Breast epithelium (tissue), 4 donors: ENCODE results near the gene PDE4C. TPM values are rescaled to one million over a fixed set of nuclear protein-coding genes. Genes with fewer than 3 reads are reported as not detected.

Experiments
- DNase-seq, 2 donors: peaks; one replicate each; pipeline ENCODE4 v3.0.0-alpha.2; 2019; ENCODE audit warnings: low spot score in 2 of 2
- H3K27ac ChIP-seq, 2 donors: fragments of 200-600 bp; sonication (generic) in 1 of 2; one replicate each; pipeline ENCODE4 v1.5.1; 2016 to 2019; ENCODE audit warnings: mild to moderate bottlenecking in 1 of 2
- H3K27me3 ChIP-seq, 2 donors: fragments of 200-600 bp; sonication (generic) in 1 of 2; one replicate each; pipeline versions ENCODE4 v1.5.1 to v1.6.0; 2017 to 2019; ENCODE audit warnings: control low read depth in 1 of 2, mild to moderate bottlenecking in 1 of 2
- H3K36me3 ChIP-seq: fragments of 200-600 bp; one replicate; pipeline ENCODE4 v1.5.1; 2019
- H3K4me1 ChIP-seq, 2 donors: fragments of 200-600 bp; sonication (generic); one replicate each; pipeline ENCODE4 v1.5.1; 2016 to 2019; ENCODE audit warnings: control low read depth in 1 of 2
- H3K4me3 ChIP-seq, 3 donors: fragments of 200-600 bp; sonication (generic); 1 replicate in 2 of 3; 2 replicates in 1 of 3; pipeline ENCODE4 v1.5.1; 2016 to 2019; ENCODE audit warnings: mild to moderate bottlenecking in 3 of 3, moderate library complexity in 2 of 3
- H3K9me3 ChIP-seq, 2 donors: fragments of 200-600 bp; sonication (generic) in 1 of 2; one replicate each; pipeline ENCODE4 v1.5.1; 2016 to 2019; ENCODE audit warnings: control low read depth in 1 of 2
- POLR2A ChIP-seq: fragments of 450-650 bp; IDR thresholded peaks from one replicate; pipeline ENCODE4 v1.6.1; 2016; ENCODE audit warnings: antibody characterized with exemption, mild to moderate bottlenecking, moderate library complexity
- POLR2AphosphoS5 ChIP-seq, 3 donors: sonication (generic); formaldehyde crosslinking; IDR thresholded peaks; one replicate each; pipeline ENCODE4 v1.6.1; 2017; ENCODE audit warnings: antibody characterized with exemption in 3 of 3
- intact Hi-C: fragments of 100-400 bp; cut with DNase I; formaldehyde crosslinking; loops from one replicate; pipeline ENCODE4 v1.15.1; 2023; ENCODE audit warnings: low total_unique reads
- total RNA-seq, 3 donors: library from RNA; depleted of rRNA; stranded (reverse); fragments of >200 nt; gene quantifications; one replicate each; pipeline ENCODE4 v1.1.0, GENCODE V29; 2016
- TF ChIP-seq, protein P1 (sequence below), 3 donors: fragments of 450-650 bp; IDR thresholded peaks; one replicate each; pipeline ENCODE4 v1.5.1; 2016 to 2017; ENCODE audit warnings: antibody characterized with exemption in 3 of 3, mild to moderate bottlenecking in 3 of 3, moderate library complexity in 3 of 3

PDE4C gene
- total RNA-seq, 3 donors from 2014 or later: 0.33 to 1.3 TPM; not detected in 1

DNA sequence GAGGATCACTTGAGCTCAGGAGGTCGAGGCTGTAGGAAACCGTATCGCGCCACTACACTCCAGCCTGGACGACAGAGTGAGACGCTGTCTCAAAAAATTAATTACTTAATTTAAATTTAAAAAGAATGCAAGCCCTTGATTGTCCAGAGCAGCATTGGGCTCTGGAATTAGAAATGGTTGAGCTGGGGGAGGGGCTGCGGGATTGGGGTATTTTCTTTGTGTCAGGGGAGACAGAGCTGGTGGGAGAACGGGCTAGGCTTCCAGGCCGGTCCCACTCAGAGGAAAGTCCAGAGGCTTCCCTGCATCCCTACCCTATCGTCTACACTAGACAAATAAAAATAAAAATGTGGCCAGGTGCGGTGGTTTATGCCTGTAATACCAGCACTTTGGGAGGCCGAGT lies 20.2 kb downstream of the PDE4C start:
- H3K36me3 ChIP-seq: no peaks in the 10 kb centered on the region
- peak overlapping the region in 1 of 3 donors; percentile 77 for H3K4me3 ChIP-seq
- TF ChIP-seq POLR2A (no peak), POLR2AphosphoS5 (IDR thresholded peaks at IDR 0.05) (no peak)
- TF ChIP-seq, protein P1, sequence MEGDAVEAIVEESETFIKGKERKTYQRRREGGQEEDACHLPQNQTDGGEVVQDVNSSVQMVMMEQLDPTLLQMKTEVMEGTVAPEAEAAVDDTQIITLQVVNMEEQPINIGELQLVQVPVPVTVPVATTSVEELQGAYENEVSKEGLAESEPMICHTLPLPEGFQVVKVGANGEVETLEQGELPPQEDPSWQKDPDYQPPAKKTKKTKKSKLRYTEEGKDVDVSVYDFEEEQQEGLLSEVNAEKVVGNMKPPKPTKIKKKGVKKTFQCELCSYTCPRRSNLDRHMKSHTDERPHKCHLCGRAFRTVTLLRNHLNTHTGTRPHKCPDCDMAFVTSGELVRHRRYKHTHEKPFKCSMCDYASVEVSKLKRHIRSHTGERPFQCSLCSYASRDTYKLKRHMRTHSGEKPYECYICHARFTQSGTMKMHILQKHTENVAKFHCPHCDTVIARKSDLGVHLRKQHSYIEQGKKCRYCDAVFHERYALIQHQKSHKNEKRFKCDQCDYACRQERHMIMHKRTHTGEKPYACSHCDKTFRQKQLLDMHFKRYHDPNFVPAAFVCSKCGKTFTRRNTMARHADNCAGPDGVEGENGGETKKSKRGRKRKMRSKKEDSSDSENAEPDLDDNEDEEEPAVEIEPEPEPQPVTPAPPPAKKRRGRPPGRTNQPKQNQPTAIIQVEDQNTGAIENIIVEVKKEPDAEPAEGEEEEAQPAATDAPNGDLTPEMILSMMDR (IDR thresholded peaks at IDR 0.05): no peak
- peak overlapping the region in 1 of 2 donors; percentile 99 for H3K27ac ChIP-seq
- no peaks in the 10 kb centered on the region for H3K9me3 ChIP-seq
- peaks cover 0 to 17% of the 10 kb centered on the region in 2 donors for H3K4me1 ChIP-seq
- DNase-seq: no peak
- H3K27me3 ChIP-seq: no peaks in the 10 kb centered on the region
- intact Hi-C loops: no loop called here

DNA sequence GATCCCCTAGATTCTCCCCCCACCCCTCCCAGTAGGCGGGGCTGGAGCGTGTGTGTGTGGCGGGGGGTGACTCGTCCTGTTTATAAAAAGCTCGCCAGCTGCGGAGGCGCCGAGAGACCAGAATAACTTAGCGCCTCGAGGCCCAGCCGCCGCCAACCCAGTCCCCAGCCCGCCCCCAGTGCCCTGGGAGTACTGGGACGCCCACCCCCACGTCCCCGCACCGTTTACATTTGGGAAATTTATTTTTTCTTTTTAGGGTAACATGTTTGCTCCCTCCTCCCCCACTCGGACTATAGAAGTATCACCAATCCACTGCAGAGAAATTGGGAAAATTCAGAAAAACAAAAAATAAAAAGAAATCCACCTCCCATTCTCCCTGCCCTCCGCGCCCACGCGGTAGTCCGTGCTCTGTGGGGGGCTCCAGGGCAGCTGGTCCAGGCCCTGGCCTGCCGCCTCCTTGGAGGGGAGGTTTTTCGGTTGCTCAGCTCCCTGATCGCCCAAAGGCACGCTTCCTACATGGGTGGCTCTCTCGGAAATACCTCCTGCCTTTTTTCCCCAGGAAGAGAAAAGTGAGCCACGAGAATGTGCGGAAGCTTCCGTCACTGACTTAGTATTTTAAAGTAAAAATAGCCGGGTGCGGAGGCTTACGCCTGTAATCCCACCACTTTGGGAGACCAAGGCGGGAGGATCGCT lies 20.9 kb downstream of the PDE4C start:
- peak; percentile 75 to 85 for DNase-seq
- Histone ChIP-seq H3K27ac (peak overlapping the region; percentile 96 to 99), H3K4me1 (peaks cover 0 to 17% of the 10 kb centered on the region in 2 donors), H3K4me3 (peak overlapping the region; percentile 55 to 77 (median 74)), H3K9me3 (no peaks in the 10 kb centered on the region), H3K36me3 (no peaks in the 10 kb centered on the region), H3K27me3 (no peaks in the 10 kb centered on the region)
- intact Hi-C loops: no loop called here
- TF ChIP-seq POLR2A: no peak
- TF ChIP-seq POLR2AphosphoS5 (IDR thresholded peaks at IDR 0.05): peak in 1 of 3 donors; percentile 12
- TF ChIP-seq, protein P1 (IDR thresholded peaks at IDR 0.05): no peak

DNA sequence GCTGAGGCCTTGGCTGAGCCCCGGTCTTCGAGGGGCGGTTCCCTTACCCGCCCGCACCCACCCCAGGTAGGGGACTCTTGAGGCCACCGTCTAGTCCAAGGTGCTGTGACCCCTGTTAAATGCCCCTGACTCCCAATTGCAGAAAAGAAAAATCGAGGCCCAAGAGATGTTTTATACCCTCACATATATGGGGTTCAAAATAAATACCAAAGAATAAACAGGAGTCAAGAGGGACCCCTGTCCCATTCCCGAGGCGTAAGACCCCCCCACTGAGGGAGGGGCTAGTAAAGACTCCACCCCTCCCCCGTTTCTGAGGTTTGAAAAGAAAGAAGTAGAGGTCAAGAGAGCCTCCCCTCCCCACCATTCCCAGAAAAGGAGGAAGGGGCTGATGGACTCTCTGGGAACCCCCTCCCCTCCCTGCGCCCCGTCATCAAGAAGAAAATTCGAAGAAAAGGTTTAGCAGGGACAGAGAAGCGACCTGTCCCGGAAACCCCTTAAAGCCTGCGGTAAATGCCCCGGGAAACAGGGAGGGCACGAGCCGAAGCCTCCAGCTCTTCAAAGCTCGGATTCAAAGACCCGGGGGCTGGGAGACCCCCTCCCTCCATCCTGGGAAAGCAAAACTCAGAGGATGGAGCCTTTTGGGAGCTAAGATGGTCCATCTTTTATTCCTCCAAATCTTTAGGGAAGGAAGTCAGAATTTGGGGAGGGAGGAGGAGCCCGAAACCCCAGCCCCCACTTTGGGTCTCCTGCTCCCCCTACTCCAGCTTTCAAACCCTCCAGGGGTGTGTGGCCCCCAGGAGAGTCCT lies 21.6 kb downstream of the PDE4C start:
- Histone ChIP-seq H3K4me3 (peak overlapping the region; percentile 55 to 77 (median 74)), H3K27me3 (no peaks in the 10 kb centered on the region), H3K4me1 (peaks cover 0 to 17% of the 10 kb centered on the region in 2 donors), H3K36me3 (no peaks in the 10 kb centered on the region), H3K9me3 (no peaks in the 10 kb centered on the region), H3K27ac (peak overlapping the region; percentile 96 to 99)
- DNase-seq: no peak
- TF ChIP-seq POLR2AphosphoS5 (IDR thresholded peaks at IDR 0.05): peak in 1 of 3 donors; percentile 56
- peak; percentile 23 for TF ChIP-seq POLR2A
- TF ChIP-seq, protein P1 (IDR thresholded peaks at IDR 0.05): no peak
- intact Hi-C loops: no loop called here

DNA sequence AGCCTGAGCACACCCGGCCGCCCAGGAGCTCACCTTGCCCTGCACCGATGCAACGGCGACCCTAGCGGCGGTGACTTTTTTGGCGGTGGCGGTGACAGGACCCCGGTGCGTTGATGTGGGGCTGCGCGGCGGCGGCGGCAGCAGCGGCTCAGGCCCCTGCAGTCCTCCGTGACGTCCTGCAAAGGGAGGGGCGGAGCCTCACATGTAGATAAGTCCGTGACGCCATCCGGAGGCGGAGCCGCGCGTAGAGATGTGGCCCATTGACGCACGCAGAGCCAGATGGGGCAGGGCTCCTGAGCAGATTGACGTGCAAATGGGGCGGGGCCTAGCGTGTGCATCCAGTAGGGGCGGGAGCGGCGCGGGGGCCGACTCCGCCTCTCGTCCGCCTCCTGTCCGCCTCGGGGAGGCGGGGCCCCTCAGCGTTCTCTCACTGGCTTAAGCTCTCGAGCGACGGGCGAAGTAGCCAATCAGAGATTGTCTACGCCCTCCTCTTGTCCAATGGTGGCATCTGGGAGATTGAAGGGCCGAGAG lies 22.3 kb downstream of the PDE4C start, which contains the start of gene RAB3A:
Gene RAB3A, minus strand, starts transcription at position 180 of the 531 bp plus-strand sequence. CDS start 1,302 bp downstream, outside the sequence.
- intact Hi-C loops: loop anchor here (1.0 kb wide), 1 partner anchor 52 kb away; no protein-coding TSS in a partner anchor
- peak in 2 of 3 donors; percentile 7 to 13 for TF ChIP-seq POLR2AphosphoS5 (IDR thresholded peaks at IDR 0.05)
- TF ChIP-seq, protein P1 (IDR thresholded peaks at IDR 0.05): no peak
- TF ChIP-seq POLR2A: no peak
- Histone ChIP-seq H3K27ac (peak within 1 kb of the TSS; percentile 96 to 99), H3K36me3 (no peaks in the 10 kb centered on the region), H3K4me1 (peaks cover 0 to 17% of the 10 kb centered on the region in 2 donors), H3K4me3 (peak within 1 kb of the TSS; percentile 56 to 77 (median 74)), H3K9me3 (no peaks in the 10 kb centered on the region), H3K27me3 (no peaks in the 10 kb centered on the region)
- peak; percentile 99 to 100 for DNase-seq
